Fibroblast of lung (primary cell): ENCODE results near the gene OGDH.

Experiments used
- CTCF ChIP-seq, 2 donors: IDR thresholded peaks in 1 of 2; conservative IDR thresholded peaks in 1 of 2; 1 replicate in 1 of 2; 2 replicates in 1 of 2; pipeline ENCODE4 v1.5.1; 2011 to 2012; ENCODE audit warnings: low read length in 2 of 2, control low read depth in 1 of 2, inconsistent platforms in 1 of 2, low read depth in 1 of 2, mild to moderate bottlenecking in 1 of 2
- EZH2 ChIP-seq: IDR thresholded peaks from 2 replicates; pipeline ENCODE4 v1.5.1; 2012; ENCODE audit warnings: low read length, control low read depth, mild to moderate bottlenecking; ENCODE audit errors: missing control alignments

- TF ChIP-seq CTCF (conservative IDR thresholded peaks at IDR 0.05 in 1 of 2, IDR thresholded peaks at IDR 0.05 in 1 of 2; ENCODE audit: low read depth in 1 of 2, low read length in 2 of 2), result no peak
- TF ChIP-seq EZH2, result no peak
These were observed 32.8 kb upstream of the OGDH start, which contains the start of gene DDX56 for GRCh38 chr7:44573464-44574286.
